NCI-H2107 treated with DMSO at 0.1 percent for 48 hours (cell line): ENCODE measurements around the gene PSME2.
A peak's percentile ranks its signal among the peaks of the same experiment; 100 is the strongest.

ENCODE experiments used
- DNase-seq: peaks from one replicate; lab custom pipeline; 2025; ENCODE audit not compliant: unreplicated experiment; lab: John Stamatoyannopoulos, UW

The PSME2 gene

DNA sequence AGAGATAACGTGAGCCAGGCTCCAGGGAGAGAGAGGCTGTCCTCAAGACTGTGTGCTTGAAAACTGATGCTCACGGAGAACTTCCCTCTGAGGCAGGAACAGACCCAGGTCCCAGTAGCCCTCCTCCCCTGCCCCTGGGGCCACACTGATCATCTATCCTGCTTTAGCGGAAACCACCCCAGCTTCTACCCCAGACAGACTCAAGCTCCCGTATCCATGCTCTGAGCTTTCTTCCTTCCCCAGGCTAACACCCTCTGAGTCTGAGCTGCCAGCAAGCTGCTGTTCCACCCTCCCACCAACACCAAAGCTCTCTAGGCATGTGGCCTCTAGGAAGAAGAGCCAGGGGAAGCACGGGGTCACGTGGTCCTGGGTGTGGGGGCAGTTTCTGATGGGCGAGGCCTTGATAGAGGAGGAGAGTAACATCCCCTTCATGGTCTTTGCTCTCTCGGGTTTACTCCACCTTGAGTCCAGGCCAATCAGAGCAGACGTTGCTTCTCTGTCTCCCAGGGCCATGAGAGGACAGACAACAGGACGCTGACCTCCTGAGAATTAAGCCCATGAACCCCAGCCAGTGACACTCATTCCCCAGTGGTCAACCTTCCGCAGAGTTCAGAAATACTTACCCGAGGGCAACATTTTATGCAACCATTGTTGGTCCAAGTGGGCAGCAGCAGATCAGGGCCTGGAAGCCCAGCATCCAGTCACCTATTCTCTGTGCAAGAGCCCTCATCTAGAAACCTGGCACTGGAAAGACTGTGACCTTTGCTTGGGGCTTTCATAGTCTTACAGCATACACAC is 50.9 kb downstream of the PSME2 start:
- no peak for DNase-seq

DNA sequence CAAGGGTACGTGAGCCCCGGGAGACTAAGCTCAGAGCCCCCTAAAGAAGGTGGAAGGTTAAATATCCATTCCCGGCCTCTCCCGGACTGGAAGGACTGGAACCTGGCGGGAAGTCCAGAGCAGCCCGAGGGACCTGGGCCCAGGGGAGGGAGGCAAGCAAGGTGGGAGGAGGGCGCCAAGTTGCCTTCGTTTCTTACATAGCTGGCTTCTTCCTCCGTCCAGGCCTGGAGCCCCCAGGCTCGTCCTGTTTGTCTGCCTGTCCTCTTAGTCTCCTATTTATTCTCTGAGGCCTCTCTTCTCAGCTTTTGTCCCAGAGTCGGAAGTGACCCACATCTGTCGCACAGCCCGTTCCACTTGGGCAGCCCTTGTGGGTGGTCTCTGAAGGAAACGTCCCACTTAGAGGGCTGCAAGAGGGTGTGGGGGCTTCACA is 51.6 kb downstream of the PSME2 start:
- no peak for DNase-seq

GRCh38 chr14:24093901-24094840 is 52.2 kb downstream of the PSME2 start, which contains the start of gene PCK2:
TSS of gene PCK2 (plus strand) at chr14:24094311. CDS start at chr14:24094406, 95 bp downstream.
- DNase-seq = peak; percentile 92
